GM10847 (cell line): ENCODE results near the gene TP53AIP1.

Source experiments
- POLR2A ChIP-seq: IDR thresholded peaks from 2 replicates; pipeline ENCODE4 v1.6.1; 2011; ENCODE audit not compliant: insufficient read length; ENCODE audit errors: extremely low read depth

TP53AIP1 gene

DNA sequence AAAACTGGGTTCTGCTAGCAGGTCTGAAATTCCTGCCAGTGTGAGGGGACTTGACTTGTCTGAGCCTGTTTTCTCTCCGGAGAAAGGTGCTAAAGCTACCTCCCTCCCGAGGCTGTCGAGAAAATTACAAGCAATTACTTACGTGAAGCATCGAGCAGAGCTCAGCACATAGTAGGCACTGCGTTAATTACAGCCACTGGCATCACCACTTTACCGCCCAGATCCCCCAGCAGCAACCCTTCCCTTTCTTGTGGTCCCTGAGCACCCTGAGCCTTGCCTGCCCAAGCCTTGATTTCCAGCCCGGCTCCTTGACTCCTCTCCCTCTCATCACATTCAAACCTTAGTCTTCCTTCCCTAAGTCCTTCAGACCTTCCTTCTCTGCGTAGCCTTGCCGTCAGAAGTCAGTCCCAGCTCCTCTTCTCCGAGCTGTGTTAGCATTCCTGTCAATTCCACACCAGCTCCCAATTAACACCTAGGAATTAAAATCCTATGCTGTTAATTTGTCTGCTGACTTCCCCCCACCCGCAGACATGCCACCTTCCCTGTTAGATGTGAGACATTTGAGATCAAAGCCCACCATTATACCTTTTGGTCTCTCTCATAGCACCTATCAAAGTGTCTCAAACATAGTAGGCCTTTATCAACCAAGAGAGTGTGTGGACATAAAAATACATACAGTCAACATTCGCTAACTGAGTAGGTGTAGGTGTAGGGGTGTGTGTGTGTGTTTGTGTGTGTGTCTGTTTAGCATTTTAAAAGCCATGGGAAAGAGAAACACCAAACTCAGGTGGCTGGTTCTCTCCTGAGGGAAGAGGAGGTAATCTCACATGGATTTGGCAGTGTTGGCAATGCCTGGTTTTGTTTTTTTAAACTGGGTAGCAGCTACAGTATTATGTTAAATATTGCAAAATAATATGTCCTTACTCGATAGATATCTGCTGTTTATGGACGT is 54.4 kb downstream of the TP53AIP1 start:
- TF ChIP-seq POLR2A, result no peak

GRCh38 chr11:128886406-128887124 is 56.1 kb downstream of the TP53AIP1 start:
- TF ChIP-seq POLR2A, result no peak
